Bronchial epithelial cell (primary cell): ENCODE data around the gene TSR2. TPM values are rescaled to one million over a fixed set of nuclear protein-coding genes. Genes with fewer than 3 reads are reported as not detected.
A peak's percentile ranks its signal among the peaks of the same experiment; 100 is the strongest.

ENCODE experiments used
- DNase-seq: peaks from one replicate; pipeline ENCODE4 v3.0.0-alpha.2; 2010; ENCODE audit warnings: low read depth
- FAIRE-seq: peaks from 2 replicates; lab custom pipeline; 2011; peaks lifted over from hg19 to GRCh38; lab: Jason Lieb, UNC
- H3K27me3 ChIP-seq: 2 replicates; pipeline ENCODE4 v1.5.1; 2011; ENCODE audit warnings: low read length; ENCODE audit not compliant: control insufficient read depth, insufficient read depth
- H3K36me3 ChIP-seq: 2 replicates; pipeline ENCODE4 v1.5.1; 2011; ENCODE audit warnings: low read length; ENCODE audit not compliant: control insufficient read depth, insufficient read depth
- H3K4me3 ChIP-seq: 2 replicates; pipeline ENCODE4 v1.5.1; 2011; ENCODE audit warnings: mild to moderate bottlenecking, low read depth, low read length, control low read depth
- total RNA-seq: library from RNA; depleted of rRNA; stranded (reverse); fragments of >200 nt; gene quantifications from 2 replicates; pipeline ENCODE4 v1.2.1, GENCODE V29; 2014
- TF ChIP-seq, protein P1 (sequence below): IDR thresholded peaks from 2 replicates; pipeline ENCODE4 v1.5.1; 2011; ENCODE audit warnings: mild to moderate bottlenecking, moderate library complexity, low read length, control low read depth, inconsistent platforms; ENCODE audit not compliant: insufficient read depth, severe bottlenecking

Gene TSR2
- total RNA-seq, 1 donor from 2014 or later: 12.4 TPM

DNA sequence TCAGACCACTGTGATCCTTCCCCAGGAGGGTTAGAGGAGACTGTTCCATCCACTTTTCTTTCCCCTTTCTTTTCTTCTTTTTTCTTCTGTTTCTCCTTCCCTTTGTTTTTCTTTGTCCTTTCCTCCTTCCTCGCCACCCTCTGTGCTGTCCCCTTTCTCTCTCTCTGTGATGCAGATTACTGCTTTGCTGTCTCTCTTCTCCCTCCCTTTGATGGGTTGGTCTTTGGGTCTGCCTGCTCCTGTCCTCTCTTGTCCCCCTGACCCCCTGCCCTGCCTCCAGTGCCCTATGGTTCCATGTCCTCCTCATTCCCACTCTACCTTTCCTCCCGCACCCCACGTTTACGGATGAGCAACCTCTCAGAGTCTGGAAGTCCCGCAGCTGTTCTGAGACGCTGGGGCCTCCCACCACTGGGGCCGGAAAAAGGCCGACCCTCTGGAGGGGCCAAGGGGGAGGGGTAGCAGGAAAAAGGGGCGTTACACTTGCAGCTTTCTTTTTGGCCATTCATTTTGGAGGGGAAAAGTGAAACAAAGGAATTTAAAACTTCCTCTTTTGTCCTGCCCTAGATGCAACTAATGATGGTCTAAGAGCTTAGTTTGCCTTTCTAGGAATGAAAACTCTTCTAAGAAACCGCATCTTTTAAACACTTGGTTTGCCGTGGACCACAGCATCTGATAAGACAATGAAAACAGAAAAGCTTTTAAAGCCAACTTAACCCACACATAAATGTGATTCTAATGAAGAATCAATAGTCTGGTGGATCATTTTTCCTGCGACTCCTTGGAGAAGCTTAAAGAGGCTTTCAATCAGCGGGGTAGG is 24.5 kb upstream of the TSR2 start:
- H3K36me3 ChIP-seq: no peaks in the 10 kb centered on the region
- no peak for FAIRE-seq
- TF ChIP-seq, protein P1, sequence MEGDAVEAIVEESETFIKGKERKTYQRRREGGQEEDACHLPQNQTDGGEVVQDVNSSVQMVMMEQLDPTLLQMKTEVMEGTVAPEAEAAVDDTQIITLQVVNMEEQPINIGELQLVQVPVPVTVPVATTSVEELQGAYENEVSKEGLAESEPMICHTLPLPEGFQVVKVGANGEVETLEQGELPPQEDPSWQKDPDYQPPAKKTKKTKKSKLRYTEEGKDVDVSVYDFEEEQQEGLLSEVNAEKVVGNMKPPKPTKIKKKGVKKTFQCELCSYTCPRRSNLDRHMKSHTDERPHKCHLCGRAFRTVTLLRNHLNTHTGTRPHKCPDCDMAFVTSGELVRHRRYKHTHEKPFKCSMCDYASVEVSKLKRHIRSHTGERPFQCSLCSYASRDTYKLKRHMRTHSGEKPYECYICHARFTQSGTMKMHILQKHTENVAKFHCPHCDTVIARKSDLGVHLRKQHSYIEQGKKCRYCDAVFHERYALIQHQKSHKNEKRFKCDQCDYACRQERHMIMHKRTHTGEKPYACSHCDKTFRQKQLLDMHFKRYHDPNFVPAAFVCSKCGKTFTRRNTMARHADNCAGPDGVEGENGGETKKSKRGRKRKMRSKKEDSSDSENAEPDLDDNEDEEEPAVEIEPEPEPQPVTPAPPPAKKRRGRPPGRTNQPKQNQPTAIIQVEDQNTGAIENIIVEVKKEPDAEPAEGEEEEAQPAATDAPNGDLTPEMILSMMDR: no peak
- no peaks in the 10 kb centered on the region for H3K27me3 ChIP-seq
- no peak for DNase-seq
- no peak overlapping the region for H3K4me3 ChIP-seq

DNA sequence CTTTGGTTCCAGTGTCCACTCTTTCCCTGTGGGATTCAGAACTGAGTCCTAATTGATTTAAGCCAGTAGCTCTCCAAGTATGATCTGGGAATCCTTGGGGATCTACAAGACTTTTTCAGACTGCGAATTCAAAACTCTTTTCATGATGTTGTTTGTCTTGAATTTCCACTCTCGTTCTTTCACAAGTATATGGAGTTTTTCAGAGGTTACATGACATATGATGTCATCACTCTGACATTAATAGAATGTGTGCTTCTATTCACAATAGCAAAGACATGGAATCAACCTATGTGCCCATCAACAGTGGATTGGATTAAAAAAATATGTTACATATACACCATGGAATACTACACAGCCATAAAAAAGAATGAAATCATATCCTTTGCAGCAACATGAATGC is 23.2 kb upstream of the TSR2 start:
- FAIRE-seq (no peak), DNase-seq (no peak)
- no peaks in the 10 kb centered on the region for H3K36me3 ChIP-seq
- H3K27me3 ChIP-seq: no peaks in the 10 kb centered on the region
- TF ChIP-seq, protein P1: no peak
- H3K4me3 ChIP-seq: no peak overlapping the region

DNA sequence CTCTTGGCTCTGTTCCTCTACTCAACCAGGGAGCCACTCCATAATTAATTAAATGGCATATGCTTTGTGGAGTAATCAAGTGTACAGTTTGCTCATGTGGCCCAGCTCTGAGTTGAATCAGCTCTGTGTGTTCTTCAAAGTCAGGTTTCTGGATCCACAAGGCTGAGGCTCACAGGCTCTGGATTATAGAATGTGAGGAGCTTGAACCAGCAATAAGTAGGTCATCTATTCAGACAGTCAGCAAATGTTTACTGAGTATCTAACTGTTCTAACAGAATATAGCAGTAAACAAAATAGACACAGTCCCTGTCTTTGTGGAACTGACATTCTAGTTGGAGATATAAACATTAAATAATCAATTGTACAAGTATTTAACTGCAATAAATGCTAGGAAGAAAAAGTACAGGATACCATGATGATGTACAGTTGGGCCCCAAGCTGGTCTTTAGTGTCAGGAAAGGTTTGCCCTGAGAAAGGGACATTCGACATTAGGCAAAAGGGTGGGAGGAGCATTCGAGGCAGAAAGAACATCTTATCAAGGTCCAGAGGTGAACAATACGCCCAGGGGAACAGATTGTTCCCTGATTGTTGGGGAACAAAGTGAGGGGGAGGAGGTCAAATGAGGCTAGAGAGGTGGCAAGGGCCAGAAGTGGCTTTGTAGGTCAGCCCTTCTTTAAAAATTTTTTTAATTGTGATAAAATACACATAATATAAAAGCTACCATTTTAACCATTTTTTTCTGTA is 20.5 kb upstream of the TSR2 start:
- H3K27me3 ChIP-seq: no peaks in the 10 kb centered on the region
- H3K36me3 ChIP-seq: no peaks in the 10 kb centered on the region
- TF ChIP-seq, protein P1: no peak
- DNase-seq (no peak), FAIRE-seq (no peak)
- no peak overlapping the region for H3K4me3 ChIP-seq

DNA sequence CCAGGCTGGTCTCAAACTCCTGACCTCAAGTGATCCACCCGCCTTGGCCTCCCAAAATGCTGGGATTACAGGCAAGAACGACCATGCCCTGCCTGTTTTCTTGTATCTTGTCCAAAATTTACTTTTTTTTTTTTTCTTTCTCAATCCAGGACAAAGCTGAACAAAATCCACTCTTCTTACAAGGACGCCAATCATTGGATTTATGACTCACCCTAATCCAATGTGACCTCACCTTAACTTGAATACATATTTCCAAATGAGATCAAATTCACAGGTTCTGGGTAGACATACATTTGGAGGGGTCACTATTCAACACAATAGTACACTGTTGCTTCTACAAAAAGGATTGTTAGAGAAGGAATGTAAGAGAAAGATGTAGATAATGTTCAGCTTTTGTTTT is 18.0 kb upstream of the TSR2 start:
- H3K4me3 ChIP-seq: no peak overlapping the region
- DNase-seq (peak; percentile 3), FAIRE-seq (no peak)
- TF ChIP-seq, protein P1: no peak
- no peaks in the 10 kb centered on the region for H3K36me3 ChIP-seq
- H3K27me3 ChIP-seq: no peaks in the 10 kb centered on the region

DNA sequence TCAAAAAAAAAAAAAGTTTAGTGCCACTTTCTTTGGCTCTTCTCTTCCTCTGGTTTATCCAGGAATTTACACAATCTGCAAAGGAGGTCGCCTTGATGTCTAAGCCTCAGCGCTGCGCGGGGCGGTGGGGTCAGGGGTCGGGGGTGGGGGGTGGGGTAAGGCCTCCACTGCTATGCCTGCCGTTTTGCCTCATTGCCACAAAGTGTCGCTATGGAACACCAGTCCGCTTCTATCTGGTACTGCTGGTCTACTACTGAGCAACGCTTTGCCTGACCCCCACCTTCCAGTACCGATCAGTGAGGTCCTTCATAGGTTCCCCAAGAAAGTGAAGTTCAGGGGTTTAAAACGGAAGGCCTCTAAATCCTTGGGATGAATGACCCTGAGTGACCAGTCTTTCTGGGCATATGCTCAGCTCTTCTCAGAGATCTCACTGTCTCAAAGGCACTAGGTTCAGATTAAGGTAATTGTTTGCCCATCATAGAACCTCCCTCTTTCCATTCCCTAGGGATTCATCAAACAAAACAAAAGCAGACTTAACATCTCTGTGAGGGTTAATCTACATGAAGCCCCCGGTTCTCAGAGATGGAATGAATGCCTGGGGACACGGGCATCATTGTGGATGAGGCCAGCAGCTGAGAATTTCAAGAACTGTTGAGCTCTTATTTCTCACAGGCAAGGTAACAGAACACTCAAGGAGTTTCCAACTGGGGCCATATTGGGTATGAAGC is 16.9 kb upstream of the TSR2 start:
- no peak for FAIRE-seq
- no peak overlapping the region for H3K4me3 ChIP-seq

More for the DNA sequence above, 16.9 kb upstream of the TSR2 start:
- Histone ChIP-seq H3K36me3 (no peaks in the 10 kb centered on the region), H3K27me3 (no peaks in the 10 kb centered on the region)
- DNase-seq: no peak
- TF ChIP-seq, protein P1: no peak
